ENCODE results near the gene NAP1L4.
A peak's percentile ranks its signal among the peaks of the same experiment; 100 is the strongest.

The NAP1L4 gene

DNA sequence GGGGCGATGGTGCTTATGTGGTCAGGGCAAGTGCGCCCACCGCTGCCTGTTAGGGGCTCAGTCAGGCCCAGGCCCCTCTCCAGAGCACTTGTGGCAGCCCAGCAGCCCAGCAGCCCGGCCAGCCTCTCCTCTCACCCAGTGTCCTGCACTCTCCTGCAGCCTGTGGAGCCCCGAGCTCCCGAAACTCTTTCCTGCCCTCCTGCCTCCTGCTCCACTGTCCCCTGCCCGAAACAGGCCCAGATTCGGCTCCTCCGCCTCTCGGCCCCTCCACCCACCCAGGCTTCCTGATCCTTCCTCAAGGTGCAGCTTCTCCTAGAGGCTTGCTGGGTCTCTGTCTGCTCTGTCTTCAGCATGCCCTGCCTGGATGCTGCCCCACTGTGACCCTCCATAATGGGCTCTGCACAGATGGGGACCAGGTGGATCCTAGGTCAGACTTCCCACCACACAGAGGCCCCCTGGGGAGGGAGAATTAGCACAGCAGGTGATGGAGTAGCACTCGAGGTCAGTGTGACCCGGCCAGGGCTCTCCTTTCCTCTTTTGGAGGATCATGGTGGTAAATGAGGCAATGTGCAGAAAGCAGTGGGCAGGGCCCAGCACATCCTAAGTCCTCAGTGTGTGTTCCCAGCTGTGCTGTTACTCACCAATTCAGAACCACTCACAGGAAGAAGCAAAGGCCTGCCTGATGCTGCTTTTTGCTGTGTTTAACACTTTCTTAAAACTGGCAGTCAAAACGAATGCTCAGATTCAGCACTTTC, 18.6 kb upstream of the NAP1L4 start:
- DNase-seq: no peak

- DNase-seq: no peak
Observed at GRCh38 chr11:3010004-3010403, 17.9 kb upstream of the NAP1L4 start.

GRCh38 chr11:3009481-3009880, 17.4 kb upstream of the NAP1L4 start:
- no peak for DNase-seq

DNA sequence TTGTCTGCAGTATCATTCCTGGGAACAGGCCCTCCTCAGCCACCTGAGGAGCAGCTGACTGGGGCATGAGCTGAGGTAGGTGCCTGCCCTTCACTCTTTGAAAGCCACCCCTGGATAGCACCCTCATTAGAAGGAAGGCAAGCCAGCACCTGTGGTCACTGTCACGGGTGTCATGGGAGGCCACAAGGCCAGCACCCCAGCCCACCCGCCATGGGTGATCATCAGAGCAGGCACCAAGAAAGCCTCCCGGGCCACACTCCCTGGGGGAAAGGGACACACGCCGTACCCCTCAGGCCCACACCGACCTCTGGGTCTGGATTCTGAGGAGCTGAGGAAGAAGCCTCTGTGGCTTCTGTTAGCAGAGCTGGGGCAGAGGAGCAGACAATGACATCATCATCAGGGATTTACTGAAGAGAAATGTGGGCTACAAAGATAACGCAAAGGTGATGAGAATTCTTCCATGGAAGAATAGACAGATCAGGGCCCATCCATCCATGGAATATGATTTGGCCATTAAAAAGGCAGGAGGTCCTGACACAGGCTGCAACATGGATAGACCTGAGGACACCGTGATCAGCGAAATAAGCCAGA, 16.7 kb upstream of the NAP1L4 start:
- DNase-seq: no peak

DNA sequence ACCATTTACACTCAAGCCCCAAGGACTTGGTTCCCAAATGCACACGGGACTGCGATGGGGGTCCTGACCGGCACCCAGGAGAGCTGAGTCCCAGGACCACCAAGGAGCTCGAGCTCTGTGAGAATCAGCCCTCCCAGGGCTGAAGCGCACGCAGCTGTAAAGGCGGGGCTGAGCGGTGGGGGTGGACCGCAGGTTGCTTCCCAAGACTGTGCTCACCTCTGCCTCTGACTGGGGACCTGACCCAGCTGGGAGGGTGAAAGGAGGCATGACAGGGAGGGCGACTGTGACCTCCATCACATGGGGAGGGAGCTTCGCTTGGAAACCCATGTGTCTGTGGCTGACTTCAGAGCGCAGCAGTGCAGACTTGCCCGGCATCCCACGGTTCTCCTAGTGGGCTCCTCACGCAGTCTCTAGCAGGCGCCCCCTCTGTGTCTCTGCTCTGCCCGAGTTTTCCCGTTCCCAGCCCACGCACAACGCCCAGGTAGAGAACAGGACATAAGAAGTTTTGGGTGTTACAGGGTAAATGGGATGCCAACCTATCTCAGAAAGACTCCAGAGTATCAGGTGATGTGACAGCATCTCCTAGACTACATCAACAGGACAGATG, 15.4 kb upstream of the NAP1L4 start:
- DNase-seq: no peak

DNA sequence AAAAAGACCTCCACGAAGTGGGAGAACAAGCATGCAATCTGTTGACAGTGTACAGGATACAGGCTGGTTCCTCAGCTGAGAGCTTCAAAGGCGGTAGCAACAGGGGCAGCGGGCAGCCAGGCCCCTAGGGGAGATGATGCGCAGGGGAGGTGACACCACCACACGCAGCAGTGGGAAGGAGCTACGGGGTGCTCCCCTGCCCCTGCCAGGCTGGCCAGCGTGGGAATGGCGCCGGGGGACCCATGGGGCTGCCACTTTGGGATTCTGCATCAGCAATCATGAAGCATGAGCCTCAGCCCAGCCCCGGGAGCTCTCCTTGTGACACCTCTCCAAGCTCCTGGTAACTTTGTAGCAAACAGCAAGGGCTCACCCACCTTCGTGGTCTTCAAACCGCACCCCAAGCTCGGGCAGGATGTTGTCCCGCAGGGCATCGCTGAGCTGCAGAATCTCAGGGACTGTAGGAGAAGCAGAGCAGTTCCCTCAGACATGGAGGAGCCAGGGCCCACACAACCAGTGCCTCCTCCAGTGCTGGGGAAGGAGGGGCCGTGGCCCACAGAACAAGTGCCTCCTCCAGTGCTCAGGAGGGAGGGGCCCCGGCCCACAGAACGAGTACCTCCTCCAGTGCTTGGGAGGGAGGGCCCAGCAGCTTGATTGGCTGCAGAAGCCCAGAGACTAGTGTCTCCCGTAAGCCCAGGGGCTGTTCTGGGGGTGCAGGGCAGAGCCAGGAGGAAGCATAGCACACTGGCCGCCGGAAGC, 14.6 kb upstream of the NAP1L4 start:
- peak; percentile 21 for DNase-seq

DNA sequence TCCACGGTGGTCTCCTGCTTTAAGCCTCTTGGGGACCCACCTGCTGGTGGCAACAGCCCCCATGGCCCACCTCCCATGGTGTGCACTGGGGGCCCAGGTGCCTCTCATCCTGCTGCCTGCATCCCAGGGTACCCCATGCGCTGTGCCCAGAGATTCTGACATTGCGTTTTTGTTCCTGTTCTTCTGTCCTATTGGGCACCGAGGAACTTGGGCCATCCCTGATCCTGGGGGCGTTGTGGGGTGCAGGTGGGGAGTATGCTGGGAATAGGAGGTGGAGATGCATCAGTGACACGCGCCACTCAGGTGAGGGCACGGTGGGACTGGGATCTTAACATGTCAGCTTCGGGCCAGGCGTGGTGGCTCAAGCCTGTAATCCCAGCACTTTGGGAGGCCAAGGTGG, 12.4 kb upstream of the NAP1L4 start:
- DNase-seq: no peak

DNA sequence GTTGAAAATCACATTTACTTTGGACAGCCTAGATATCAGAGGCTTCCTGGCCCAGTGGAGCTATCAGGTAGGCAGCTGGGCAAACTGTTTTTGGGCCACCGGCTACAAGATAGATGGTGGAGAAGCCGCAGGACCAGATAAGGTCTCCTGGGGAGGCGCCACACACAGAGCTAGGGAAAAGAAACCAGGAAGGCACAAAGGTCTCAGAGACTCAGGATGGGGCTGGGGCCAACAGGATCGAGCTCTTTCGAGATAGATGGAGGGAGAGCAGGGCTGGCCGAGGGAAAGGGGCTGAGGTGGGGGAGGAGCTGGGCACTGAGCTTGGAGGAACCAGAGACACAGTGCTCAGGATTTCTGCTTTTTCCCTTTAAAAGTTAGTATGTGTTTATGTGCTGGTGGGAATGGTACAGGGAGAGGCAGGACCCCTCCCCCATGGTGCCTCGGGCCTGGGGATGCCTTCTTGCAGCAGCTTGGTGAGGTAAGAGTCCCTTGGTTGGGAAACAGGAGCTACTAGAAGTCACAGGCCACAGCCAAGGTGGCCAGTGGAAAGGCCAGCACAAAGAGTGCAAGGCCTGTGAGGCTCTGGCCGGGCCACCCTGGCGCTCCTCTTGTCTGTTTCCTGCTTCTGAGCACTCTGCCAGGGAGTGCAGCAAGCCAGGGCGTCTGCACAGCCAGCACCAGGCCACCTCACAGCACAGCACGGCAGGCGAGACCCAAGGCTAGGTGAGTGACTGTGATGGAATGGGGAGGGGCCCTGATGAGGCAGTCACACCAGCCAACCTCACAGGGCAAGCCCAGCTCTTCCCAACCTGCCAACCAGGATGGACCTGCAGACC, 11.5 kb upstream of the NAP1L4 start:
- no peak for DNase-seq

GRCh38 chr11:3002871-3003270, 10.7 kb upstream of the NAP1L4 start:
- no peak for DNase-seq

DNA sequence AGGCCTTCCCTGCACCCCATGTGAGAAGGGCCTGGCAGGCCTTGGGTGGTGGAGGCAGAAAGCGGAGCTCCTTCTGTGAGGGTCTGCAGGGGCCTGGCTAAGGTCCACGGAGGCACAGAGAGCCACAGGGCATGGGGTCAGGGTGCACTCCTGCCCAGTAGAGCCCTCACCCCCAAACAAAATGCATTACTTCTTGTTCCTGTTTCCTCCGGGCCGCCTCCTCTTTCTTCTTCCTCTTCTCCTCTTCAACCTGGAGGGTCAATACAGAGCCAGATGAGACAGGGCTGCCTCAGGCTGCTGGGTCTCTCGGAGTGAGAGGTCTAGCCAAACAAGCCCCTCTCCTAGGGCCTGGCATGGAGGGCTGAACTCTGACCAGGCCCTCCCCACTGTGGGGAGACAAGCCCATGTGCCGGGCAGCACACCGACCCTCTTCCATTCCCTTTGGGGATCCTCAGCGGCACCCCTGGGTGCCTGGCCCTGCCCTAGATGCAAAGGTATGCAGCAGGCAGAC, 10.3 kb upstream of the NAP1L4 start:
- no peak for DNase-seq

DNA sequence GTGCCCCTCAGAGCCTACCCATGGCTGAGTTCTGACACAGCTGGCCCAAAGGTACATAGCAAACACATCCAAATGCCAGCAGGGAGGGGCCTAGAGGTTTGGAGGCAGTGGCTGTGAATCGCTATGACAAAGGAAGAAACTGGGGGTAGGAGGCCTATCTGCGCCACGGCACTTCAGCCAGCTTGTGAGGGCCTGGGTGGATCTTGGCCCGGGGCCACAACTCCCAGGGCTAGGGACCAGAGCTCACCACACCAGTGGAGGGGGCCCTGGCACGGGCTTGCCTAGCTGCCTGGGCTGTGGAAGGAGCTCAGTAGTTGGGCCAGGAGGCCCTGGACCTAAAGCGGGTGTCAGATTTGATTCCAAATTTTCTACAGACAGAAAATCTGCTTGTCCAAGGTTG, 9.4 kb upstream of the NAP1L4 start:
- no peak for DNase-seq

DNA sequence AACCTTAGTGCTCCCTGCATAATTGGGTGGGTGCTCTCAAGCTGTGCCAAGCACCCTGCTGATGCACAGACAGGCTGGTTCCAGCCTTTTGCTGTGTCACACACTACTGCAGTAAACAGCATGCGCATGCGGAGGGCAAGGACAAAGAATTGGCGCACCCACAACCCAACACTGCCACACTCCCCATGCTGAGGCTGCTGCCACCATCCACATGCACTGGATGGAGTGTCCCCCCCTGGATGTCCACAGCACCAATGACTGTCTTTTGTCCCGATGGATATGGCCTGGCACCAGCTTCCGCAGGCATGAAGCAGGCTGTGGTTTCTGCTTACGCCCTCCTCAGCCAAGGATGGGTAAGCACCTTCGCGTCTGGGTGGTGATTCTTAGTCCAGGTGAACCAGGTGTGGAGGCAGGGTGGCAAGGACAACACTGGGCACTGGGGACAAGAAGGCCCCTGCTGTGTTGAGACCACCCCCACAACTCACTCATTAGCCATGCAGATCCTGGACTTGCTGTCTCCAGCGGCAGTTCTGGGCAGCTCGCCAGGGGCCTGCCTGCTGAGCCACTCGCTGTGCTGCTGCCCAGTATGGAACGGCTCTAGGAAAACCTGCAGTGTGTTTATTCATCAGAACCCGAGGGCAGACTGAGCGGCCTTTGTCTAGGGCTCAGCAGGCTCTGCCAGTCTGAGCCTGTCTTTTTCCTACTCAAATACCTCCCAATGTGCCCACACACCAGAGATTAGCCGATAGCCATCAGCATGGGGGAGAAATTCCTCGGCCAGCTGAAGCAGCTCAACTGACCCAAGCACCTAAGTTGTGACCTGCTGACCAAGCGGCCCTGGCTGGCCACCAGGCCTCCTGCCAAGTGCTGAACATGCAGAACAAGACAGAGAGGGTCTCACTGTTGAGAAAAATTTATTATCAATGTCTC, 8.2 kb upstream of the NAP1L4 start:
- no peak for DNase-seq

DNA sequence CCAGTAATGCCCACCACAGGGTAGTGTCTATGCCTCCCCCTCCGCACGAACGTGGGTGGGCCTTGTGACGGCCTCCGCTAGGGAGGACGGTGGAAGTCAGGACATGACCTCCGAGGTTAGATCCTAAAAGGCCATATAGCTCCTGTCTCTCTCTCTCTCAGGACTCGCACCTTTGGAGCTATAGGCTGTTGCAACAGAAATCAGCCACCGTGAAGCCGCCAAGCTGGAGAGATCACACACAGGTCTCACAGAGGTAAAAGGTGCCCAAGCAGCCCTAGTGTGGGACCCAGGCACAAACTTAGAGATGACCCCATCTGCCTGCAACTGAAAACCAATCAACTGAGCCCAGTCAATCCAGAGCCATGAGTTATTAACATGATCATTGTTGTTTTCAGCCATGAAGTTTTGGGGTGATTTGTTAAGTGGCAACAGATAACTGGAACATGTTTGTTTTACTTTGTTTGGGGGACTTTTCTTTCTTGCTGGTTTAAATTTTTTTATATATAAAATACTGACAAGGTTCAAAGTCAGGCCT, 7.4 kb upstream of the NAP1L4 start:
- DNase-seq: no peak

- no peak for DNase-seq
Observed at GRCh38 chr11:2998073-2998850, 6.1 kb upstream of the NAP1L4 start.

GRCh38 chr11:2997406-2997805, 5.3 kb upstream of the NAP1L4 start:
- no peak for DNase-seq

DNA sequence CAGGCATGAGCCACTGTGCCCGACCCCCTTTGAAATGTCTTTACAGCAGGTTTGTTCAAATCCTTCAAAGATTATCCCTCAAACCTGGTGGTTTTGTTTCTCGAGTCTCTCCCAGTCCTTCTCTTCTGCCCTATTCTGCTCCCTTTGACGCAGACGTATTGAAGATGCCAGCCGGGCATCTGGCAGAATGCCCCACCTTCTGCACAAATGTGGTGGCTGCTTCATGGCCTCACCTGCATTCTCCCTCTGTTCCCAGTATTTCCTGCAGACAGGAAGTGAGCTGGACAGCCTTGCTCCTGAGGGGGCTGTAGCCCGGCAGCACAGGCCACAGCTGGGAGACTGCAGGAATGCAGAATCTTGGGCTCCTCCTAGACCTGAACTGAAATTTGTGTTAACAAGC, 4.8 kb upstream of the NAP1L4 start:
- no peak for DNase-seq

- no peak for DNase-seq
Observed at GRCh38 chr11:2995893-2996554, 3.9 kb upstream of the NAP1L4 start.

GRCh38 chr11:2995031-2995561, 3.0 kb upstream of the NAP1L4 start:
- DNase-seq: no peak

- DNase-seq: no peak
Observed at GRCh38 chr11:2994336-2994730, 2.2 kb upstream of the NAP1L4 start.

DNA sequence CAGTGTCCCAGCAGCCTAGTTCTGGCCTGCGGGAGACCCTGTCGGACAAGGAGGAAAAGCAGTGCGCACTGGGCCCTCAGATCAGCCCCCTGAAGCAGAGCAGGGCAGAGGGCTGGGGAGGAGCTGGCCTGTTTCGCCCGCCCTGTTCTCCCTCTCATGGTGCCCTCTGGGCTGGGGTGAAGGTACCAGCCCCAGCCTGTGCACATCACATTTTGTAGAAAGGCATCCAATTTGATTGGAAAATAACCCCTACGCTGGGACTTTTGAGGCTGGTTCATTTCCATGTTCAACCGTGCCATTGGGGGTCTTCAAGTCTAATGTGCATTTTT, 832 bp upstream of the NAP1L4 start:
- no peak for DNase-seq

Measured in CD4-positive, alpha-beta T cell treated with Interleukin-10 for 1 hour (primary cell).